K562 (cell line): ENCODE data around the gene BCL2L12. TPM values are rescaled to one million over a fixed set of nuclear protein-coding genes. Genes with fewer than 3 reads are reported as not detected.
A peak's percentile ranks its signal among the peaks of the same experiment; 100 is the strongest.

Experiments
- ELK3 ChIP-seq: fragments of 450-650 bp; formaldehyde crosslinking; IDR thresholded peaks from 2 replicates; pipeline ENCODE4 v1.4.0; 2020; ENCODE audit warnings: mild to moderate bottlenecking
- EP400 ChIP-seq: fragments of 450-650 bp; IDR thresholded peaks from 2 replicates; pipeline ENCODE4 v1.6.1; 2017; ENCODE audit warnings: antibody characterized with exemption, mild to moderate bottlenecking, moderate library complexity
- ETV6 ChIP-seq, 3 experiments: fragments of 150-350 bp in 1 of 3; sonication (generic) in 1 of 3; formaldehyde crosslinking in 1 of 3; IDR thresholded peaks; 2 replicates each; pipeline versions ENCODE4 v1.6.1 to v1.8.0; 2014 to 2022; ENCODE audit warnings: borderline replicate concordance in 2 of 3, low read depth in 2 of 3, antibody characterized with exemption in 1 of 3, low read length in 1 of 3, mild to moderate bottlenecking in 1 of 3, missing genetic modification reagents in 1 of 3
- FOXA3 ChIP-seq, 2 experiments: fragments of 450-650 bp in 1 of 2; sonication (generic) in 1 of 2; formaldehyde crosslinking; IDR thresholded peaks in 1 of 2; conservative IDR thresholded peaks in 1 of 2; 2 replicates each; pipeline versions ENCODE4 v1.4.0 to v1.8.0; 2020 to 2022; ENCODE audit warnings: mild to moderate bottlenecking in 2 of 2, missing genetic modification reagents in 1 of 2
- FOXK1 ChIP-seq: sonication (generic); formaldehyde crosslinking; IDR thresholded peaks from 2 replicates; pipeline ENCODE4 v1.8.0; 2022; ENCODE audit warnings: missing genetic modification reagents, mild to moderate bottlenecking, borderline replicate concordance
- HMG20A ChIP-seq: fragments of 450-650 bp; formaldehyde crosslinking; conservative IDR thresholded peaks from 2 replicates; pipeline ENCODE4 v1.4.0; 2020; ENCODE audit warnings: mild to moderate bottlenecking, mixed read lengths
- HOMEZ ChIP-seq: fragments of 250-450 bp; sonication (Bioruptor Pico); IDR thresholded peaks from 2 replicates; pipeline ENCODE4 v1.4.0; 2020; ENCODE audit warnings: mild to moderate bottlenecking, moderate library complexity
- MECOM ChIP-seq: fragments of 250-450 bp; sonication (Bioruptor Pico); IDR thresholded peaks from 2 replicates; pipeline ENCODE4 v1.8.0; 2022; ENCODE audit warnings: inconsistent platforms
- MXI1 ChIP-seq: IDR thresholded peaks from 2 replicates; pipeline ENCODE4 v1.6.1; 2011; ENCODE audit warnings: low read depth, mild to moderate bottlenecking, improper control_type of control experiment, low read length
- POLR2AphosphoS5 ChIP-seq: IDR thresholded peaks from 2 replicates; pipeline ENCODE4 v1.6.1; 2011; ENCODE audit warnings: mild to moderate bottlenecking, low read depth, low read length, moderate library complexity; ENCODE audit not compliant: control insufficient read depth, insufficient read depth
- POLR2H ChIP-seq: IDR thresholded peaks from 2 replicates; pipeline ENCODE4 v1.6.1; 2016; ENCODE audit warnings: missing genetic modification characterization, low read depth, mild to moderate bottlenecking, control low read depth, missing compliant biosample characterization, moderate library complexity
- PYGO2 ChIP-seq: fragments of 450-650 bp; IDR thresholded peaks from 2 replicates; pipeline ENCODE4 v1.6.1; 2016; ENCODE audit warnings: mild to moderate bottlenecking, missing genetic modification characterization, moderate library complexity, missing compliant biosample characterization
- RB1 ChIP-seq: fragments of 450-650 bp; IDR thresholded peaks from 2 replicates; pipeline ENCODE4 v1.6.1; 2017; ENCODE audit warnings: low read depth, mild to moderate bottlenecking
- ZFP91 ChIP-seq: sonication (generic); formaldehyde crosslinking; IDR thresholded peaks from 2 replicates; pipeline ENCODE4 v1.8.0; 2022; ENCODE audit warnings: mild to moderate bottlenecking, missing genetic modification reagents
- ZNF644 ChIP-seq: fragments of 200-800 bp; sonication (Bioruptor generic); IDR thresholded peaks from 2 replicates; pipeline ENCODE4 v1.6.1; 2016; ENCODE audit warnings: low read depth, missing genetic modification characterization, missing compliant biosample characterization
- polyA plus RNA-seq, 8 experiments: library from polyadenylated mRNA; depleted of rRNA in 4 of 8; stranded (reverse) in 5 of 8; unstranded in 3 of 8; fragments of >200 nt; fragmentation: Nextera tagmentation in 2 of 8; fragmentation: Illumina TruSeq in 1 of 8; extraction: Ambion mirVana in 2 of 8; extraction: Trizol in 1 of 8; gene quantifications; 2 replicates each; pipeline versions ENCODE4 v1.2.1 to v1.2.3, GENCODE V29; 2011 to 2014; ENCODE audit warnings: inconsistent platforms in 1 of 8, missing spikeins in 1 of 8
- total RNA-seq, 7 experiments: library from RNA; depleted of rRNA in 6 of 7; stranded (reverse); fragments of >200 nt in 6 of 7; fragmentation: Illumina TruSeq in 2 of 7; extraction: Trizol in 2 of 7; gene quantifications; 2 replicates each; pipeline versions ENCODE4 v1.2.1 to v1.2.3, GENCODE V29; 2011 to 2021; ENCODE audit warnings: low replicate concordance in 1 of 7
- TF ChIP-seq, protein P1 (sequence below): sonication (generic); formaldehyde crosslinking; IDR thresholded peaks from 2 replicates; pipeline ENCODE4 v1.5.0; 2020; ENCODE audit warnings: missing genetic modification reagents
- TF ChIP-seq, protein P2 (sequence below): fragments of 450-650 bp; IDR thresholded peaks from 2 replicates; pipeline ENCODE4 v1.6.1; 2018; ENCODE audit warnings: mild to moderate bottlenecking, low read depth; ENCODE audit not compliant: partially characterized antibody
- TF ChIP-seq, protein P3 (sequence below): sonication (generic); formaldehyde crosslinking; IDR thresholded peaks from 2 replicates; pipeline ENCODE4 v1.9.0; 2022; ENCODE audit warnings: mild to moderate bottlenecking, missing genetic modification reagents

Gene BCL2L12
- total and polyA plus RNA-seq, 9 of the 15 experiments (the other 6 are each of a cell fraction or from before 2014, with no cell fraction given), result 7.4 to 263 (median 81.2) TPM

- TF ChIP-seq PYGO2 (no peak), MECOM (CRISPR knock-in tag) (no peak), FOXA3 (CRISPR knock-in tag; conservative IDR thresholded peaks at IDR 0.05 in 1 of 2, IDR thresholded peaks at IDR 0.05 in 1 of 2) (no peak), HMG20A (CRISPR knock-in tag) (no peak), HOMEZ (no peak), ETV6 (IDR thresholded peaks at IDR 0.05; ENCODE audit: borderline replicate concordance in 1 of 2, low read depth in 2 of 2, low read length in 1 of 2) (no peak), ETV6 (CRISPR knock-in tag; IDR thresholded peaks at IDR 0.05; ENCODE audit: borderline replicate concordance) (no peak), EP400 (peak; percentile 71), ZNF644 (tag) (peak; percentile 96; the same call in 1 of the 2 replicates), POLR2AphosphoS5 (peak; percentile 81), MXI1 (peak; percentile 47; the same call in 1 of the 2 replicates), FOXK1 (CRISPR knock-in tag) (no peak), POLR2H (tag) (peak; percentile 60), RB1 (peak; percentile 88), ELK3 (CRISPR knock-in tag) (no peak), ZFP91 (CRISPR knock-in tag) (no peak)
- TF ChIP-seq, protein P1, sequence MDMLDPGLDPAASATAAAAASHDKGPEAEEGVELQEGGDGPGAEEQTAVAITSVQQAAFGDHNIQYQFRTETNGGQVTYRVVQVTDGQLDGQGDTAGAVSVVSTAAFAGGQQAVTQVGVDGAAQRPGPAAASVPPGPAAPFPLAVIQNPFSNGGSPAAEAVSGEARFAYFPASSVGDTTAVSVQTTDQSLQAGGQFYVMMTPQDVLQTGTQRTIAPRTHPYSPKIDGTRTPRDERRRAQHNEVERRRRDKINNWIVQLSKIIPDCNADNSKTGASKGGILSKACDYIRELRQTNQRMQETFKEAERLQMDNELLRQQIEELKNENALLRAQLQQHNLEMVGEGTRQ (CRISPR knock-in tag), result peak; percentile 54; the same call in 1 of the 2 replicates
- TF ChIP-seq, protein P2, sequence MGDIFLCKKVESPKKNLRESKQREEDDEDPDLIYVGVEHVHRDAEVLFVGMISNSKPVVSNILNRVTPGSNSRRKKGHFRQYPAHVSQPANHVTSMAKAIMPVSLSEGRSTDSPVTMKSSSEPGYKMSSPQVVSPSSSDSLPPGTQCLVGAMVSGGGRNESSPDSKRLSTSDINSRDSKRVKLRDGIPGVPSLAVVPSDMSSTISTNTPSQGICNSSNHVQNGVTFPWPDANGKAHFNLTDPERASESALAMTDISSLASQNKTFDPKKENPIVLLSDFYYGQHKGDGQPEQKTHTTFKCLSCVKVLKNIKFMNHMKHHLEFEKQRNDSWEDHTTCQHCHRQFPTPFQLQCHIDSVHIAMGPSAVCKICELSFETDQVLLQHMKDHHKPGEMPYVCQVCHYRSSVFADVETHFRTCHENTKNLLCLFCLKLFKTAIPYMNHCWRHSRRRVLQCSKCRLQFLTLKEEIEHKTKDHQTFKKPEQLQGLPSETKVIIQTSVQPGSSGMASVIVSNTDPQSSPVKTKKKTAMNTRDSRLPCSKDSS, result no peak
- TF ChIP-seq, protein P3, sequence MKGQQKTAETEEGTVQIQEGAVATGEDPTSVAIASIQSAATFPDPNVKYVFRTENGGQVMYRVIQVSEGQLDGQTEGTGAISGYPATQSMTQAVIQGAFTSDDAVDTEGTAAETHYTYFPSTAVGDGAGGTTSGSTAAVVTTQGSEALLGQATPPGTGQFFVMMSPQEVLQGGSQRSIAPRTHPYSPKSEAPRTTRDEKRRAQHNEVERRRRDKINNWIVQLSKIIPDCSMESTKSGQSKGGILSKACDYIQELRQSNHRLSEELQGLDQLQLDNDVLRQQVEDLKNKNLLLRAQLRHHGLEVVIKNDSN (CRISPR knock-in tag), result peak; percentile 84
These were observed 23.8 kb upstream of the BCL2L12 start, which contains the start of gene SCAF1 (continued) for GRCh38 chr19:49641688-49642491.
